Smooth muscle cell (in vitro differentiated cells): ENCODE measurements around the gene TRAPPC5. TPM values are rescaled to one million over a fixed set of nuclear protein-coding genes. Genes with fewer than 3 reads are reported as not detected.
A peak's percentile ranks its signal among the peaks of the same experiment; 100 is the strongest.

ENCODE experiments used
- DNase-seq: peaks from one replicate; lab custom pipeline; 2025; ENCODE audit not compliant: unreplicated experiment; lab: John Stamatoyannopoulos, UW
- H2AFZ ChIP-seq: fragments of 200-600 bp; sonication (generic); 2 replicates; pipeline ENCODE4 v1.6.0; 2016; ENCODE audit warnings: antibody characterized with exemption, low read depth, mild to moderate bottlenecking
- H3F3A ChIP-seq: fragments of 200-600 bp; sonication (generic); 2 replicates; pipeline ENCODE4 v1.6.0; 2017; ENCODE audit warnings: antibody characterized with exemption, low read depth
- H3K27ac ChIP-seq: fragments of 200-600 bp; sonication (generic); 2 replicates; pipeline ENCODE4 v1.5.1; 2016; ENCODE audit warnings: low read depth, mild to moderate bottlenecking
- H3K27me3 ChIP-seq: fragments of 200-600 bp; sonication (generic); 2 replicates; pipeline ENCODE4 v1.6.1; 2016; ENCODE audit warnings: low read depth, mild to moderate bottlenecking
- H3K36me3 ChIP-seq: fragments of 200-600 bp; sonication (generic); 2 replicates; pipeline ENCODE4 v1.5.1; 2016; ENCODE audit warnings: low read depth
- H3K4me1 ChIP-seq: fragments of 200-600 bp; sonication (generic); 2 replicates; pipeline ENCODE4 v1.5.1; 2016; ENCODE audit warnings: low read depth
- H3K4me2 ChIP-seq: fragments of 200-600 bp; sonication (generic); 2 replicates; pipeline ENCODE4 v1.6.0; 2016; ENCODE audit warnings: mild to moderate bottlenecking
- H3K4me3 ChIP-seq: fragments of 200-600 bp; sonication (generic); 2 replicates; pipeline ENCODE4 v1.5.1; 2016; ENCODE audit warnings: mild to moderate bottlenecking
- H3K79me2 ChIP-seq: fragments of 200-600 bp; sonication (generic); 2 replicates; pipeline ENCODE4 v1.6.0; 2016; ENCODE audit warnings: low read depth, mild to moderate bottlenecking
- H3K9ac ChIP-seq: fragments of 200-600 bp; sonication (generic); 2 replicates; pipeline ENCODE4 v1.6.0; 2016; ENCODE audit warnings: low read depth
- H3K9me3 ChIP-seq: fragments of 200-600 bp; sonication (generic); replicated peaks from 2 replicates; pipeline ENCODE4 v1.5.1; 2016; ENCODE audit warnings: low read depth
- H4K20me1 ChIP-seq: fragments of 200-600 bp; sonication (generic); 2 replicates; pipeline ENCODE4 v1.6.0; 2016; ENCODE audit warnings: low read depth
- WGBS: methylation state at CpG from one replicate; pipeline ENCODE4 v1.1.7; 2016; ENCODE audit warnings: low lambda C conversion rate; 5-methylcytosine and 5-hydroxymethylcytosine counted together
- polyA plus RNA-seq: library from polyadenylated mRNA; unstranded; fragments of >200 nt; fragmentation: Nextera tagmentation; extraction: Ambion mirVana; gene quantifications from 2 replicates; pipeline ENCODE4 v1.2.1, GENCODE V29; 2016
- total RNA-seq: library from RNA; depleted of rRNA; stranded (reverse); fragments of >200 nt; gene quantifications from 2 replicates; pipeline ENCODE4 v1.2.3, GENCODE V29; 2014
- TF ChIP-seq, protein P1 (sequence below): fragments of 200-600 bp; sonication (generic); IDR thresholded peaks from 2 replicates; pipeline ENCODE4 v1.5.1; 2017; ENCODE audit warnings: borderline replicate concordance, mild to moderate bottlenecking, antibody characterized with exemption; ENCODE audit not compliant: insufficient read depth, poor library complexity, severe bottlenecking

Gene TRAPPC5
- total and polyA plus RNA-seq, 2 experiments from 2014 or later: 61.8 to 166 TPM

DNA sequence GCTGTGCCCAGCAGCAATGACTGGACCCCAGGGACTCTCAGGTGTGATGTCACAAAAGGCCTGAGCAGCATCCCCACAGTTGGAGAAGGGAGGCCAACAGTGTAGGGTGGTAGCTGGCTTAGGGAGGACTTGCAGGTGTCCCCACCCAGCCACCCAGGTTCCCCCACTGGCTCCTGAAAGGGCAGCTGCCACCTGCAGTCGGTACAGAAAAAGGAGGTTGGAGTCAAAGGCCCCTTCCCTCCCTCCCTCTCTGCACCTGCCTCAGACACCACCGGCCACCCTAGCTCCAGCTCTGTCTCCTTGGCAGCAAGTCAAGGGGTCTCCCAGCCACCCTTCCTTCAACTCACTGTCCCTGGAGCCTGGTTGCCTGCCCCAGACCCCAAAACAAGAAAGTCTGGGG is 46.9 kb upstream of the TRAPPC5 start, which contains the start of gene PCP2:
Gene PCP2 (minus strand): TSS at position 22 of the 400 bp plus-strand sequence. CDS start 262 bp downstream, outside the sequence.
- Histone ChIP-seq H3K9me3 (no peaks in the 10 kb centered on the region), H3K4me3 (no peak within 1 kb of the TSS), H3F3A (no peaks in the 10 kb centered on the region), H3K9ac (no peak within 1 kb of the TSS), H3K79me2 (peaks cover 21% of the 10 kb centered on the region), H3K4me2 (no peak within 1 kb of the TSS), H4K20me1 (no peaks in the 10 kb centered on the region), H3K4me1 (peaks cover 11% of the 10 kb centered on the region), H3K27ac (no peak within 1 kb of the TSS), H3K27me3 (peaks cover 30% of the 10 kb centered on the region), H3K36me3 (no peaks in the 10 kb centered on the region), H2AFZ (no peak within 1 kb of the TSS)
- 57% methylated on average over 1 of the region's 2 CpGs for WGBS
- no peak for DNase-seq
- TF ChIP-seq, protein P1, sequence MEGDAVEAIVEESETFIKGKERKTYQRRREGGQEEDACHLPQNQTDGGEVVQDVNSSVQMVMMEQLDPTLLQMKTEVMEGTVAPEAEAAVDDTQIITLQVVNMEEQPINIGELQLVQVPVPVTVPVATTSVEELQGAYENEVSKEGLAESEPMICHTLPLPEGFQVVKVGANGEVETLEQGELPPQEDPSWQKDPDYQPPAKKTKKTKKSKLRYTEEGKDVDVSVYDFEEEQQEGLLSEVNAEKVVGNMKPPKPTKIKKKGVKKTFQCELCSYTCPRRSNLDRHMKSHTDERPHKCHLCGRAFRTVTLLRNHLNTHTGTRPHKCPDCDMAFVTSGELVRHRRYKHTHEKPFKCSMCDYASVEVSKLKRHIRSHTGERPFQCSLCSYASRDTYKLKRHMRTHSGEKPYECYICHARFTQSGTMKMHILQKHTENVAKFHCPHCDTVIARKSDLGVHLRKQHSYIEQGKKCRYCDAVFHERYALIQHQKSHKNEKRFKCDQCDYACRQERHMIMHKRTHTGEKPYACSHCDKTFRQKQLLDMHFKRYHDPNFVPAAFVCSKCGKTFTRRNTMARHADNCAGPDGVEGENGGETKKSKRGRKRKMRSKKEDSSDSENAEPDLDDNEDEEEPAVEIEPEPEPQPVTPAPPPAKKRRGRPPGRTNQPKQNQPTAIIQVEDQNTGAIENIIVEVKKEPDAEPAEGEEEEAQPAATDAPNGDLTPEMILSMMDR: no peak

DNA sequence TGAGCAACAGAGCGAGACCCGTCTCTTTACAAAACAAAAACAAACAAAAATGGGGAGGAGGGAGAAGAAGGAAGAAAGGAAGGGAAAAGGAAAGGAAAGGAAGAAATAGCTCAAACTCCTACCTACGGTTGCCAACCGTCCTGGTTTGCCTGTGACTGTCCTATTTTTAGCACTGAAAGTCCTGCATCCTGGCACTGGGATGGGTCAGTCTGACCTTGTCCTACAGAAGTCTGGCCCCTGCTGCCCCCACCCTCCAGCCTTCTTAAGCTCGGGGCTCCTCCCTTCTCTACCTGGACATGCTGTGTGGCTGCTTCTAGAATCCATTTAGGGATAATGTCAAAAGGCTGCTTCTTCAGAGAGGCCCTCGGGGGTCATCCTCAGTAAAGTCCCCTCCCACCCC is 45.0 kb upstream of the TRAPPC5 start:
- no peak for DNase-seq
- Histone ChIP-seq H3K4me1 (peaks cover 5% of the 10 kb centered on the region), H2AFZ (no peak overlapping the region), H3K9me3 (no peaks in the 10 kb centered on the region), H3F3A (no peaks in the 10 kb centered on the region), H3K36me3 (no peaks in the 10 kb centered on the region), H3K4me2 (no peak overlapping the region), H3K27ac (no peak overlapping the region), H3K9ac (no peak overlapping the region), H3K79me2 (peaks cover 4% of the 10 kb centered on the region), H3K27me3 (peaks cover 30% of the 10 kb centered on the region), H3K4me3 (no peak overlapping the region), H4K20me1 (no peaks in the 10 kb centered on the region)
- 81% methylated on average over 6 of the region's 6 CpGs for WGBS
- TF ChIP-seq, protein P1: no peak

DNA sequence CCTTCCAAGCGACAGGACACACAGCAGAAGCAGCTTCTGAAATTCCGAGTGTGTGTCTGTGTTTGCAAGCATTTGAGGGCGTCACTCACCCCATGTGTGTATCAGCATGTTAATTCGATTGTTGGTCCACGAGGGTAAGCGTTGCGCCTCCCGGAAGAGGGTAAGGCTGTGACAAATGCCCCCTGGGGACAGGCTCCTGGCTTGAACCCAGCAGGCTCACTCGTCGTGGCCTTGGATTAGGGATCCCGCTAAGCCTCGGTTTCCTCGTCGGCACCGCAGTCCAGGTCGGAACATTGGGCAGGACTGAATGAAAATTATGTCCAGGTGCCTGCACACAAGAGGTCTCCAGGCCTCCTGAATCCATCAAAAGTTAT is 44.3 kb upstream of the TRAPPC5 start:
- no peaks in the 10 kb centered on the region for H3K79me2 ChIP-seq
- H3K27ac ChIP-seq: no peak overlapping the region
- TF ChIP-seq, protein P1: no peak
- peak overlapping the region; percentile 82 for H3K4me2 ChIP-seq
- DNase-seq: no peak
- H3K9ac ChIP-seq: no peak overlapping the region
- H3F3A ChIP-seq: no peaks in the 10 kb centered on the region
- no peak overlapping the region for H2AFZ ChIP-seq
- H3K27me3 ChIP-seq: peaks cover 30% of the 10 kb centered on the region
- no peaks in the 10 kb centered on the region for H4K20me1 ChIP-seq
- H3K4me3 ChIP-seq: no peak overlapping the region
- H3K36me3 ChIP-seq: no peaks in the 10 kb centered on the region
- 87% methylated on average over 16 of the region's 16 CpGs for WGBS
- H3K9me3 ChIP-seq: no peaks in the 10 kb centered on the region
- H3K4me1 ChIP-seq: no peaks in the 10 kb centered on the region

DNA sequence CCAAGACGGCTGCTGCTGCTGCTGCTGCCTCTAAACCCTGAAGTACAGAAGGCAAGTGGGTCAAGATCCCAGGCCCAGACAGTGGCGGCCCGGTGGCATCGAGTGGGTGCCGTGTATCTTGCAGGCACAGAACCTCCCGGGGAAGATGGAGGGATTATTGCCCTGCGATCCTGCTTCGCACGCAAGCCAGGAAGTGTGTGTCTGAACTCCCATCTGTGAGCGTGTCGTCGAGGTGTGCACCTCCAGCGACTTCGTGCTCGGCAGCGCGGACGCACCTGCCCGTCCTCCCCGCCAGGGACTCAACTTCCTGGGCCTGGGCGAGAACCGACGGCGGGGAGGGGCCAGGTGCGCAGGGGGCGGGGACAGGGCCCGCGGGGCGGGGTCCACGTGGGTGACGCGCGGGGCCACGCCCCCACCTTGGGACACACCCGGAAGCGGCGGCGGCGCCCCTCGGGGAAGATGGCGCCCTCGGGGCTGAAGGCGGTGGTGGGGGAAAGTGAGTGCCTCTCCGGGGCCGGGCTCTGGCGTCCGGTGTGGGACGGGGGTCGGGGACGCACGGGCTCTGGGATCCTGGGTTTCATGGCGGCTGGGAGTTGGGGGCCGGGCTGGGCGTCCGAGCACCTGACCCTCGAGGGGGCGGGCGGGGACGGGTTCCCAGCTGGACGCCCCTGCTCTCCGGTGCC is 43.8 kb upstream of the TRAPPC5 start, which contains the start of gene STXBP2:
Gene STXBP2 (plus strand): TSS at position 420 of the 683 bp plus-strand sequence. CDS start 40 bp downstream, at position 460.
- H3K27ac ChIP-seq: no peak within 1 kb of the TSS

More for the DNA sequence above, 43.8 kb upstream of the TRAPPC5 start, which contains the start of gene STXBP2:
- no peaks in the 10 kb centered on the region for H3F3A ChIP-seq
- TF ChIP-seq, protein P1: no peak
- 27% methylated on average over 24 of the region's 61 CpGs for WGBS
- DNase-seq: no peak
- no peaks in the 10 kb centered on the region for H4K20me1 ChIP-seq
- no peaks in the 10 kb centered on the region for H3K9me3 ChIP-seq
- H3K4me3 ChIP-seq: peak within 1 kb of the TSS; percentile 58
- H3K4me1 ChIP-seq: no peaks in the 10 kb centered on the region
- H3K27me3 ChIP-seq: peaks cover 30% of the 10 kb centered on the region
- peak within 1 kb of the TSS; percentile 62 for H3K9ac ChIP-seq
- no peaks in the 10 kb centered on the region for H3K79me2 ChIP-seq
- H3K36me3 ChIP-seq: no peaks in the 10 kb centered on the region
- peak within 1 kb of the TSS; percentile 82 for H3K4me2 ChIP-seq
- no peak within 1 kb of the TSS for H2AFZ ChIP-seq
